ENCODE results near the gene CHRNB2. TPM values are rescaled to one million over a fixed set of nuclear protein-coding genes. Genes with fewer than 3 reads are reported as not detected.

CHRNB2 gene
- polyA plus RNA-seq, 3 donors, result 0.36 to 0.61 (median 0.56) TPM

- DNase-seq, result no peak
Observed at GRCh38 chr1:154577346-154578057, 9.9 kb downstream of the CHRNB2 start.

- DNase-seq, result no peak
Observed at GRCh38 chr1:154578058-154578418, 10.5 kb downstream of the CHRNB2 start.

GRCh38 chr1:154579374-154579773, 11.8 kb downstream of the CHRNB2 start:
- no peak for DNase-seq

- DNase-seq, result no peak
Observed at GRCh38 chr1:154581766-154582165, 14.2 kb downstream of the CHRNB2 start.

- DNase-seq, result no peak
Observed at GRCh38 chr1:154582885-154583284, 15.3 kb downstream of the CHRNB2 start.

- DNase-seq, result no peak
Observed at GRCh38 chr1:154583773-154584172, 16.2 kb downstream of the CHRNB2 start.

- DNase-seq, result no peak
Observed at GRCh38 chr1:154584267-154584994, 16.9 kb downstream of the CHRNB2 start.

- no peak for DNase-seq
Observed at GRCh38 chr1:154586231-154586630, 18.7 kb downstream of the CHRNB2 start.

- no peak for DNase-seq
Observed at GRCh38 chr1:154586641-154587040, 19.1 kb downstream of the CHRNB2 start.

- DNase-seq, result no peak
Observed at GRCh38 chr1:154589780-154590179, 22.2 kb downstream of the CHRNB2 start.

GRCh38 chr1:154590756-154591155, 23.2 kb downstream of the CHRNB2 start:
- DNase-seq, result no peak

GRCh38 chr1:154591206-154591605, 23.6 kb downstream of the CHRNB2 start:
- DNase-seq, result no peak

- no peak for DNase-seq
Observed at GRCh38 chr1:154593390-154593789, 25.8 kb downstream of the CHRNB2 start.

- DNase-seq, result no peak
Observed at GRCh38 chr1:154594811-154595210, 27.2 kb downstream of the CHRNB2 start.

GRCh38 chr1:154595621-154596020, 28.0 kb downstream of the CHRNB2 start:
- no peak for DNase-seq

- no peak for DNase-seq
Observed at GRCh38 chr1:154598871-154599635, 31.5 kb downstream of the CHRNB2 start.

GRCh38 chr1:154599658-154600057, 32.1 kb downstream of the CHRNB2 start:
- no peak for DNase-seq

- DNase-seq, result no peak
Observed at GRCh38 chr1:154603317-154603716, 35.7 kb downstream of the CHRNB2 start.

GRCh38 chr1:154605534-154605933, 38.0 kb downstream of the CHRNB2 start:
- no peak for DNase-seq

- no peak for DNase-seq
Observed at GRCh38 chr1:154607106-154607608, 39.6 kb downstream of the CHRNB2 start.

GRCh38 chr1:154607609-154608396, 40.2 kb downstream of the CHRNB2 start, which contains the start of gene ADAR:
ADAR (minus strand) TSS chr1:154608186; CDS start chr1:154608006, 180 bp downstream.
- DNase-seq, result peak; percentile 95
